ENCODE results near the gene SSBP2.
"Not testable (repeated sequence)": the region's sequence is repeated elsewhere in the genome, so short reads cannot be mapped to it uniquely, and the experiment has no call there.

SSBP2 gene

DNA sequence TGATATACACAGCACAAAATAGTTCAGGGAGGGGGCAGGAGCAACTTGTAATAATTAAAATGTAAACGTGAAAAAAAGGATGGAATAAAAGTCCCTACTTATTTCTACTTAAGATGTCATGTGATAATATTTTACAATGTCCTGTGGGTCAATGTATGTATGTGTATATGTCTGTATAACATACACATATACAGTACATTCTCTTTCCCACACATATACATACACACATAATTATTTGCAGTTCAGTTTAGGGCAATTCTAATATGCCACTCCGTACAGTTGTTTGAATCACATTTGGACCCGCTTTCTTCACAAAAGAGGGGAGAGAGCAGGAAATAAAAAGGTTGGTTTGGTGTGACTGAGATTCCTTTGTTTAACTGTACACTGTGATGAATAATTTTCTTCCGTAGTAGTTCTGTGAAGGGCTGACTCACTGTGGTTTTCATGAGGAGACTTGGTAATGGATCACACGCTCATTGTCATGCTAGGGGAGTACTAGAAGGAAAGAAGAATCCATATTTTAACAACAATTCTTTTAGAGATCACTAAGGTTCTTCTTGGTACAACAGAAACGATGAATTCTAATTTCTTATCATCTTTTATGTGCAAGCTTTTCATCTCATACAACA, 330.7 kb downstream of the SSBP2 start:
- DNase-seq = no peak

- DNase-seq = no peak
These were observed 332.3 kb downstream of the SSBP2 start for GRCh38 chr5:81418606-81419005.

- DNase-seq = no peak
These were observed 333.8 kb downstream of the SSBP2 start for GRCh38 chr5:81417052-81417451.

GRCh38 chr5:81409896-81410295, 341.0 kb downstream of the SSBP2 start:
- DNase-seq = no peak

DNA sequence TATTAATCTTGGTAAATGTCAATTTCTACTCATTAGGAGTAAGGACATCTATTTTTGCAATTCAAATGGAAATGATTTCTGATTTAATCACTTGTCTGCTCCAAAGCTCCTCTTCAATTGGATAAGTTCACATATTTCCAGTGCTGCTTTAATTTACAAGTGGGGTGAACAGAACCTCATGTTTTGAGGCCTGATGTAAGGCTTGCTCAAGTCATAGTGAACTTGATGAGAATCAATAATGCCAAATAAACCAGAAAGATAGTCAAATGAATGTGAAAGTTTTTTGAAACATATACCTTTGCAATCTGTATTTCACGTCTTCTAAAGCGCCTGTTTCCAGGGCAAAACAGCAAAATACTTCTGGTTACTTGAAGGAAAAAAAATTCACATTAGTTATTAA, 341.5 kb downstream of the SSBP2 start:
- no peak for DNase-seq

- no peak for DNase-seq
These were observed 342.4 kb downstream of the SSBP2 start for GRCh38 chr5:81408496-81408895.

- not testable (repeated sequence) for DNase-seq
These were observed 343.1 kb downstream of the SSBP2 start for GRCh38 chr5:81407811-81408210.

DNA sequence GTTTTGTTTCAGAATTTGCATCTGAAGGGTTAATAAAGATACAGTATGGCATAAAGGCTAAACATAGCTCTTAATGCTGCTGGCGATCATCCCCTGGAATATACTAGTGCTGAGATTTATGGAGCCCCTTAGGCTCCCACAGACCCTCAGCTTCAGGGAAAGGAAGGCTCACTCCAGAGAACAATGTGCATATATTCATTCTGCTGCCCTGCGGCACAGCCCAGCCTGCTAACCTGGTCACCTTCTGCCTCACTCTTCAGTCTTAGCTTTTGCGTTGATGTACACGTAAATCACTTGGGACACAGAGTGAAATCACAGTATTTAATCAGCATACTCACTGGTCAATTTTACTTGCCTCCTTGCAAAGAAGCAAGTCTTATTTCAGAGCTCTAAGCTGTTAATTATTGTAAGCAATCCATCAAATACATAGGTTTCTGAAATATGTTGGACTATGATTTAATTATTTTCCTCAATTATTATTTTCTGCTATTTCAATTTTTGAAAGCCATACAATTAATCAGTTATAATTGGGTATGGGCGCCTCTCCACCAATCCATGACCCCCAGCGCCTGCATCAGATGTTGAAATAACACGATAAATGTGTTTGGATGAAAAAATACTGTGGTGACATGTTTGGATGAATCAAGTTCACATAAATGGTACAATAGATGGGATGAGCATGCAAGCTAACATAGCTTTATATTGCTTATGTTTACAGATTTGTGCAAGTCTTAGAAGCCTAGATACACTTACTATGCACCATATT, 345.6 kb downstream of the SSBP2 start:
- DNase-seq = no peak

DNA sequence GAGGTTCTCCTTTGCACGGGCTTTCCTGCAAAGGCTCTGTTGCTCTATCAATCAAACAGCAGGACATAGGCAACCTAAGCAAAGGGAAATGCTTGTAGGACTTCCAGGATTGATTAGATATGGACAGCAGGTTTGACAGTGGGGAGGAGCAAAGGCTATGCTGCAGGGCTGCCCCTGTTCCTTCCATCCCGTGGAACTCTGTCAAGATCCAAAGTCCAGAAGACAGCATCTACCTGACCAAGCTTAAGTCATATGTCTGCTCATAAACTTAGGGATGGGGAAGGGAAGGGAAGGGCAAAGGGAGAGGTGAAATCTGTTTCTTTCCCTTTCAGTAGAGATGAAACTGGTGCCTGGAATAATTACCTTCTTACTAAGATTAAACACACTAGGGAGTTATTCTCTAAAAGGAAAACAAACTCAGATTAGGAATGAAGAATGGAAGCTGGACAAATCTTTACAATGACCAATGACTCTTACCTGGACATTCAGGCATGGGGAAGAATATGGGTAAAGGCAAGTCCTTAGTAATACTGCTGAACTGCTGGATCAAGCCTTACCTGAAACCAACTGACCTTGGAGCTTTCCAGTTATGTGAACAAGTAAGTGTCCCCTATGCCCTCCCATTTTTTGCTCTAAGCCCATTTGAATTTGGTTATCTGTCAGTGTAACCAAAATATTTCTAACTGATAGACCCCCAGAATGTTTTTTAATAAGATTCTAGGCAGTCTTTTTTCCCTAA, 348.5 kb downstream of the SSBP2 start:
- no peak for DNase-seq

DNA sequence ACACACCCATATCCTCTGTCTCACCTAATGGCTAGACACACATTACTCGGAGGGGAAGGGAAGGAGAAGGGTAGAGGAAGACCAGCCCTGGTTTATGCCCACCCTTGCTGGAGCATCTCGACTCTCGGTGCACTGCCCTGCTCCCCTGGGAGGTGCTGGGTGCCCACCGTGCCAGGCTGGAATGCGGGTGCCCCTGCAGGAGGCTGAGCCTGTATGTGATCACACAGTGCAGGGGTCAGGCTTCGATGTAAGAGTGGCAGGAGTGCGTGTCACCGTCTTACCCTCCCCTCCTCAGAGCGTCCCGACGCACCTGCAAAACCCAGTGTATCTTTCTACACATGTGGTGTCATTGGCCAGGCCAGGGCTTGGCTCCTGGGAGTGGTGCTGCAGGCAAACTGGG, 349.6 kb downstream of the SSBP2 start:
- DNase-seq = no peak

GRCh38 chr5:81400375-81400774, 350.5 kb downstream of the SSBP2 start:
- DNase-seq = no peak

GRCh38 chr5:81398741-81399140, 352.2 kb downstream of the SSBP2 start:
- DNase-seq = no peak

DNA sequence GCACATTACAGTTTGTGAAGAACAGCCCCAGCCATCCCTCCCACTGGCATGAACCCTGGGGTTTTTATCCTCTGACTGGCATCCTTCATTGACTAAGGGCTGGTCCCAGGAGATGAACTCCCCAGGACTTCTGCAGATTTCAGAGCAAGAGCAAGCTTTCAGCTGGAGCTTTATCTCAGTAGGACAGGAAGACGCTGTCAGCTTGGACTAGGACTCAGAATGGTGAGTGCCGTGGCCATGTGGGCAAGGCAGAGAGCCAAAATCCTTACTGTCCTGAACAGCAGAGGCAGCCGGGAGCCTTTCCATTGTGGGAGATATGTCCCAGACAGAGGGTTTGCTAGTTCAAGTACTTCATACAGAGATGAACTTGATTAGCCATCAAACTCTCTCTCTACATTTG, 353.7 kb downstream of the SSBP2 start:
- DNase-seq = no peak

DNA sequence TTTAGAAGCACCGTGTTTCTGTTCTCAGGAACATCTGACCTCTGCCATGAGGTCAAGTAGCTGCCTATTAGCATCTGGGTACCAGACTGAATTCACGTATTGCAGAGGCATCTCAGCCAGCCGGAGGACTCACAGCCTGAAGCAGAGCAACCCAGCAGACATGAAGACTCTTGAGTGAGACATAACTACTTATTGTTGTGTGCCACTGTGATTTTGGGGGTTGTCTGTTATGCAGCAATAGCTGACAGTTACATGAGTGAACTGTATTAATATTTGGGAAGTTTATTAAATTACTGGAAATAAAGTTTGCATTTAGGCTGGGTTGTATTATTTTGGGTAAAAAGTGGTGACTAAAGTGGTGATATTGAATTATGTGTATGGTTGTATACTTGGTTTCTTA, 355.6 kb downstream of the SSBP2 start:
- DNase-seq = no peak

GRCh38 chr5:81393783-81394718, 356.8 kb downstream of the SSBP2 start, which contains the start of gene ACOT12:
Gene ACOT12, minus strand, starts transcription at chr5:81394134. Its CDS starts 20 bp downstream, at chr5:81394114.
- no peak for DNase-seq

DNA sequence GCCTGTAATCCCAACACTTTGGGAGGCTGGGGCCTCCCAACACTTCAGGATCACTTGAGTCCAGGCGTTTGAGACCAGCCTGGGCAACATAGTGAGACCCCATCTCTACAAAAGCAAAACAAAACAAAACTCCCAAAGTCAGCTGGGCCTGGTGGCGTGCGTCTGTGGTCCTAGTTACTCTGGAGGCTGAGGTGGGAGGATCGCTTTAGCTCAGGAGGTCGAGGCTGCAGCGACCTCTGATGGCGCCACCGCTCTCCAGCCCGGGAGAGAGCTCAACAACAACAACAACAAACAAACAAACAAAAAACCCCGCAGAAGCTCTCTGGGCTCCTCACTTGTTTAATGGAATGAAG, 357.5 kb downstream of the SSBP2 start:
- DNase-seq = no peak

DNA sequence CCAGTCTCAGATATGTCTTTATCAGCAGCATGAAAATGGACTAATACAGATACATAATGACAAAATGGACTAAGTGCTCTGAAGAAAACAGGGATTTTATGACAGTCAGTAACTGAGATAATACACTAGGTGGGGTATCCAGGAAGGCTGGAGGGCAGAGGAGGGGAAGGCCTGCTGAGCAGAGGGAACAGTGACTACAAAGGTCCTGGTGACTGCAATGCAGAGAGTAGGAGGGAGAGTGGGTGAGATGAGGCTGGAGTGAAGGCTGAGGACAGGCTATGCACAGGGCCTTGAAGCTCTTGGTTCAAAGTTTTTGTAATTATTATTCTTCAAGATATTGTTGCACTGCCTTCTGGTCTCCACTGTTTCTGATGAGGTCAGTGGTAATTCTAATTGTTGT, 361.9 kb downstream of the SSBP2 start:
- DNase-seq = no peak

DNA sequence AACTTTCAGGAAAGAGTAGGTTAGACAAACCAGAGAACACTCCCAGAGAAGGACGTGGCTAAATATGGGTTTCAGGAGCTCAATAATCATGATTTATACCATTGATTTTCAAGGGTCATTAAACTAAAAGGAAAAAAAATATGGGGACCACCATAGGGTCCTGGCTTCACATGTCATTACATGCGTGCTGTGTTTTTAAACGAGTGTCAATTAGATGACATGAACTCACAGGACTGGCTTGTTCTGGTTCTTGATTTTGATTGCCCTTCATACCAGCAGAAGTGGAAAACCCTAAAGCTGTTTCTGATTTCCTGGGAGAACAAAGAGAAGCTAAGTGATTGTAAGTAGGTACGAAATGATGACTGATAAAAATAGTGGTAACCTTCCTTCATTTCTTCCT, 362.7 kb downstream of the SSBP2 start:
- DNase-seq = no peak

DNA sequence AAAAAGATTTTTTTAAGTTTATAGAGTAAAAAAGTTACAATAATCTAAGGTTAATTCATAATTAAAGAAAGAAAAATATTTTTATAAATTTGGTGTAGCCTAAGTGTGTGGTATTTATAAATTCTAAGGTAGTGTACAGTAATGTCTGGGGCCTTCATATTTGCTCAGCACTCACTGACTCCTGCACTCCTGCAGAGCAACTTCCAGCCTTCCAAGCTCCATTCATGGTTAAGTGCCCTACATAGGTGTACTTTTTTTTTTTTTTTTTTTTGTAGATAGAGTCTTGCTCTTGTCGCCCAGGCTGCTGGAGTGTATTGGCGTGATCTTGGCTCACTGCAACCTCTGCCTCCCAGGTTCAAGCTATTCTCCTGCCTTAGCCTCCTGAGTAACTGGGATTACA, 367.0 kb downstream of the SSBP2 start:
- DNase-seq = no peak

DNA sequence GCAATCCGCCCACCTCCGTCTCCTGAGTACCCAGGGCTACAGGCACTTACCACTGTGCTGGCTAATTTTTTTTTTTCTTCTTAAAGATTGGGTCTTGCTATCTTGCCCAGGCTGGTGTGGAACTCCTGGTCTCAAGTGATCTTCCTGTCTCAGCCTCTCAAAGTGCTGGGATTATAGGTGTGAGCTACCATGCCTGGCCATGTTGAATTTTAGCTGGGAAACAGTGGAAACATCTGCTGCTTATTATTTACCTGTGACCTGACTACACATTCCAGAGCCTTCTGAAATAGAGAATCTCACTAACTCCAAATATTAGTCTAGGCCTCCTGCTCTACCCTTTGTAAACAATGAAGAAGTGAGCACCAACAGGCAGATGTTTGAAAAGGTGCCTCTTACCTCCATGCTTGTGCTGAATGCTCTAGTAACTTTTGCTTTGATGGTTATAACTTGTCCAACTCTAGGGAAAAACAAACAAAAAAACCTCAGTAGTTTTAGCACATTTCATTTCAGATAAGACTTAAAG, 379.5 kb downstream of the SSBP2 start:
- no peak for DNase-seq

DNA sequence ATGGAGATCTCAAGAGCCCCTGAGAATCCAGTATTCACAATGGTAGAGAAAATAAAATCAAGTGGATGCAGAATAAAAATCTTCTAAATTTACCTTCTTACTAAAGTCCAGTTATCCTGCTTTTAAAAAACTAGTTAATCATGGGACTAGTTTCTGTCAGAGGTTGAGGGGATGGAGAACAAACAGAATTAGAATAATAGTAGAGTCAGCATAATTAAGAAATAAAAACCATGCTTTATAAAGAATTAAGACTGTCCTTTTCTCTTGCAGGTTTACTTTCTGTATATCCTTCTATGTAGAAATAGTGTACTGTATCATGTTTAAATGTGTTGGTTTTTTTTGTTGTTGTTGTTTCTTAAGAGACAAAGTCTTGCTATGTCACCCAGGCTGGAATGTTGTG, 380.0 kb downstream of the SSBP2 start:
- no peak for DNase-seq

DNA sequence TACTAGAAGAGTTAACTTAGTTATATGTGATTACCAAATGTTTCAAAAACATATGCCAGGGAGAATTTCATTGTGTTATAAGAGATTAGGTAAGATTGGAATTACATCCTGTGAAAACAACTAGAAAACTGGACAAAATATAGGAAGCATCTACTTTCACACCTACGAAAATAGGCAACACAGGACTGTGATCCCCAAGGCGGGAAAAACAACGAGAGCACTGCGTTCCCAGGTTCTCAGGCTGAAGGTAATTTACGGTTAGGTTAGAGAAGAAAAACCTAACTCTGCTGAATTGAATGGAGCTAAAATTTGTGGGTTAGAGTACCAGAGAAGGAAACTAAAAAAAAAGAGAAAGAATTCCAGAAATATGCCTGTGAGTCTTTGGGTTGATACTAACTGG, 385.4 kb downstream of the SSBP2 start:
- no peak for DNase-seq
